Thyroid gland (tissue), 4 donors: Measurements from ENCODE around the gene TP63. TPM values are rescaled to one million over a fixed set of nuclear protein-coding genes. Genes with fewer than 3 reads are reported as not detected.

Experiments
- DNase-seq, 2 donors: peaks; one replicate each; pipeline ENCODE4 v3.0.0-alpha.2; 2019
- H3K27ac ChIP-seq, 3 donors: fragments of 200-600 bp; sonication (generic); 1 replicate in 2 of 3; 2 replicates in 1 of 3; pipeline ENCODE4 v1.5.1; 2016 to 2019; ENCODE audit warnings: mild to moderate bottlenecking in 1 of 3, moderate library complexity in 1 of 3
- H3K27me3 ChIP-seq: fragments of 200-600 bp; sonication (generic); one replicate; pipeline ENCODE4 v1.5.1; 2019
- H3K36me3 ChIP-seq, 2 donors: fragments of 200-600 bp; sonication (generic); one replicate each; pipeline ENCODE4 v1.5.1; 2016 to 2019
- H3K4me1 ChIP-seq, 2 donors: fragments of 200-600 bp; sonication (generic); one replicate each; pipeline ENCODE4 v1.5.1; 2017 to 2019
- H3K4me3 ChIP-seq, 3 donors: fragments of 200-600 bp; sonication (generic); replicated peaks in 1 of 3; 1 replicate in 2 of 3; 2 replicates in 1 of 3; pipeline ENCODE4 v1.5.1; 2016; ENCODE audit warnings: mild to moderate bottlenecking in 1 of 3
- H3K9me3 ChIP-seq: fragments of 200-600 bp; sonication (generic); one replicate; pipeline ENCODE4 v1.5.1; 2017
- POLR2A ChIP-seq, 2 donors: fragments of 450-650 bp; IDR thresholded peaks; one replicate each; pipeline ENCODE4 v1.6.1; 2017; ENCODE audit warnings: antibody characterized with exemption in 2 of 2, mild to moderate bottlenecking in 2 of 2, moderate library complexity in 1 of 2
- WGBS, 2 donors: methylation state at CpG; one replicate each; pipeline ENCODE4 v1.1.5; 2017; 5-methylcytosine and 5-hydroxymethylcytosine counted together
- intact Hi-C: fragments of 100-400 bp; cut with DNase I; formaldehyde crosslinking; loops from one replicate; pipeline ENCODE4 v1.15.1; 2023
- total RNA-seq, 4 donors: library from RNA; depleted of rRNA; stranded (reverse); fragments of >200 nt; gene quantifications; one replicate each; pipeline ENCODE4 v1.2.3, GENCODE V29; 2016
- TF ChIP-seq, protein P1 (sequence below), 6 experiments: fragments of 200-600 bp in 3 of 6; fragments of 450-650 bp in 3 of 6; sonication (generic) in 3 of 6; IDR thresholded peaks; one replicate each; pipeline ENCODE4 v1.5.1; 2016 to 2019; ENCODE audit warnings: antibody characterized with exemption in 6 of 6, mild to moderate bottlenecking in 2 of 6, inconsistent platforms in 1 of 6, moderate library complexity in 1 of 6

TP63 gene
- total RNA-seq, 4 donors from 2014 or later = 1.2 to 1.3 TPM; not detected in 2

DNA sequence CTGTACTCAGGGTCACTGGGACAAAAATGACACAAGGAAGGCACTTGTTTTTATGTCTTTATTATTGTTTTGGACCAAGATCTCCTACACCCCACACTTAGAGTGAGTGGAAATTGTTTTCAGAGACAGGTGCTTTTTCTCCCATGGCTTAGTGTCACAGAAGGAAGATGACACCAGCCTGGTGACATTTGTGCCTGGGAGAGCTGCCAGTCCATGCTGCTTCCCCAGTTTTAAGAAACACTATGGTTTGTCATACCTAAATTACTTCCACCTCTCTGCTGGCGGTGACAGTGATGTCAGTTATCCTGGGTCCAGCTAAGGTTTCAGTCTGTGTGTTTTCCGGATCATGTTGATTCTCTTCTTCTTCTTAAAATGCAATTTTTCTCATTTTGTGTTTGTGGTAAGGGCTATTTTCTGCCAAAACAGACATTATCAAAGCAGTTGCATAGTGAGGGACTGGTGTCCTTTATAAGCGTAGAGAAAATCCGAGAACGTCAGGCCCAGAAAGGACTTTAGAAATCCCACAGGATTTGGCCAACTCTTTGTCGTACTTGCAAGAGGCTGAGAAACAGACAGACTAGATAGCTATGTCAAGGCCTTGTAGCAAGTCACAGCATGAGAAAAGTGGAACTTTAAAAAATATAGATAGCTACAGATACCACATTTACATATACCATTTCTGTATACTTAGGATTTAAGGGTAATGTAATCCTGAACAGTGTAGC, 149.5 kb downstream of the TP63 start:
- Histone ChIP-seq H3K27me3 (no peaks in the 10 kb centered on the region), H3K27ac (no peak overlapping the region), H3K4me3 (no peak overlapping the region), H3K36me3 (no peaks in the 10 kb centered on the region), H3K9me3 (no peaks in the 10 kb centered on the region), H3K4me1 (no peaks in the 10 kb centered on the region)
- intact Hi-C loops = no loop called here
- TF ChIP-seq POLR2A (IDR thresholded peaks at IDR 0.05) = no peak
- TF ChIP-seq, protein P1, sequence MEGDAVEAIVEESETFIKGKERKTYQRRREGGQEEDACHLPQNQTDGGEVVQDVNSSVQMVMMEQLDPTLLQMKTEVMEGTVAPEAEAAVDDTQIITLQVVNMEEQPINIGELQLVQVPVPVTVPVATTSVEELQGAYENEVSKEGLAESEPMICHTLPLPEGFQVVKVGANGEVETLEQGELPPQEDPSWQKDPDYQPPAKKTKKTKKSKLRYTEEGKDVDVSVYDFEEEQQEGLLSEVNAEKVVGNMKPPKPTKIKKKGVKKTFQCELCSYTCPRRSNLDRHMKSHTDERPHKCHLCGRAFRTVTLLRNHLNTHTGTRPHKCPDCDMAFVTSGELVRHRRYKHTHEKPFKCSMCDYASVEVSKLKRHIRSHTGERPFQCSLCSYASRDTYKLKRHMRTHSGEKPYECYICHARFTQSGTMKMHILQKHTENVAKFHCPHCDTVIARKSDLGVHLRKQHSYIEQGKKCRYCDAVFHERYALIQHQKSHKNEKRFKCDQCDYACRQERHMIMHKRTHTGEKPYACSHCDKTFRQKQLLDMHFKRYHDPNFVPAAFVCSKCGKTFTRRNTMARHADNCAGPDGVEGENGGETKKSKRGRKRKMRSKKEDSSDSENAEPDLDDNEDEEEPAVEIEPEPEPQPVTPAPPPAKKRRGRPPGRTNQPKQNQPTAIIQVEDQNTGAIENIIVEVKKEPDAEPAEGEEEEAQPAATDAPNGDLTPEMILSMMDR (IDR thresholded peaks at IDR 0.05) = no peak
- WGBS, 2 donors = 77 to 85% methylated on average over 6 of the region's 6 CpGs
- DNase-seq = no peak

DNA sequence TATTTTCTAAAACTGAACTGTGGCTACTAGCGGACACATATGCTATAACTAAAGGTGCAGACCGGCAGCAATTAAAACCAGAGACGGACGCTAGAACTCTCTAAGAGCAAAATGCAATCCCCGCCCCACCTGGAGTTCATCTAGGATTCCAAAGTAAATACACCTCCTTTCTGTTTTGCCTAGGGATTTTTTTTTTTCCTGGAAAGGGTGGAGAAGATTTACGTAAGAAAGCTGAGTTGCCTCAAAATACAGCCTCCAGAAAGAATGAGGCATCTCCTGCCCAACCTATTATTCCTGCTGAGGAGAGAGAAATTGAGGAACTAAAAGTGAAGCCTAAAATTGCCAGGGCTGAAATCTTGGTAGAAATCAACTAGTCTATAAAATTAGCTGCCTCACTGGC, 150.2 kb downstream of the TP63 start:
- 82 to 91% methylated on average over 6 of the region's 6 CpGs for WGBS, 2 donors
- DNase-seq = no peak
- TF ChIP-seq POLR2A (IDR thresholded peaks at IDR 0.05) = no peak
- TF ChIP-seq, protein P1 (IDR thresholded peaks at IDR 0.05) = no peak

DNA sequence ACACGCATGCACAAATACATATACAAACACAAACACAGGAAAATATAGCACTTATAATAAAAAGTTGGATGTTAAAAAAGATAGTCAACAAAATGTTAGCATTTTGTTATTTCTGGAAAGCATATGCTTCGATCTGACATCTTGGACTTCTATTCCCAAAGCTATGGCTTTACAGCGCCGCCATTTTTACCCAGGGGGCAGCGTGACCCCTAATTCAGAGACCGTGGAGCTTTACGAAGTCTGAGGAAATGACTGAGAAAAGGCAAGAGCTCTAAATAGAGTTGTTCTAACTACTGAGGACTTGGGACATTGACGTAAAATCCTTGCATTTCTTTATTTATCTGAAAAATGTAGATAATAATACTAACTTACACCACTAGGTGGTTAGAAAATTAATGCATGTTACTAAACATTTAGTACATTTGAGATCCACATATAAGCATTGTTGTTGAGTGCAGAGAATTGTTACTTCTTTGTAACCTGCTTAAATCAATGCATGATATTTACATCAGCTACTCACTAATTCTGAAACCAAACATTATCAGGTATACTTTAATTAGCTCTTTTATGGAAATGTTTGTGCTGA, 155.4 kb downstream of the TP63 start:
- intact Hi-C loops = no loop called here
- no peak for DNase-seq
- Histone ChIP-seq H3K27me3 (no peaks in the 10 kb centered on the region), H3K4me3 (no peak overlapping the region), H3K9me3 (no peaks in the 10 kb centered on the region), H3K27ac (no peak overlapping the region), H3K36me3 (no peaks in the 10 kb centered on the region), H3K4me1 (no peaks in the 10 kb centered on the region)
- TF ChIP-seq POLR2A (IDR thresholded peaks at IDR 0.05) = no peak
- TF ChIP-seq, protein P1 (IDR thresholded peaks at IDR 0.05) = no peak
- 93 to 95% methylated on average over 8 of the region's 8 CpGs for WGBS, 2 donors

More for the DNA sequence above, 150.2 kb downstream of the TP63 start:
- H3K9me3 ChIP-seq = no peaks in the 10 kb centered on the region
- H3K36me3 ChIP-seq = no peaks in the 10 kb centered on the region
- intact Hi-C loops = no loop called here
- no peaks in the 10 kb centered on the region for H3K27me3 ChIP-seq
- H3K4me3 ChIP-seq = no peak overlapping the region
- no peaks in the 10 kb centered on the region for H3K4me1 ChIP-seq
- H3K27ac ChIP-seq = no peak overlapping the region

DNA sequence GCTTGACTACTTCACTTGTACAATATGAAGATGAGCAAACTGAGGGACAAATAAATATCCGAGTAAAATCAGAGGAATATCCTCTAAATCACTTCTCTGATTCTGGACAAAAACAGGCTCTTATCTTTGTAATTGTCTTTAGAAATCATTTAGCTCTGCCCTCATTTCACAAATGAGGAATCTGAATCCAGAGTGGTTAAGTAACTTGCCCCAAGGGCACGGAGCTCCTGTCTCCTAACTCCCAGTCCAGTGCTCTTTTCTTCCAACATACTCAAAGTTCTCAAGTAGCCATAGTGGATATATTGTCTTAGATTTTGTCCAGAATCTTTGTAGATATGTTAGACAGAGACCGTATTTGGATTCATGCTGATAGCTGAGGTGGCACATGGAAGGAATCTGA, 156.0 kb downstream of the TP63 start:
- intact Hi-C loops = no loop called here
- Histone ChIP-seq H3K27me3 (no peaks in the 10 kb centered on the region), H3K9me3 (no peaks in the 10 kb centered on the region), H3K27ac (no peak overlapping the region), H3K4me1 (no peaks in the 10 kb centered on the region), H3K36me3 (no peaks in the 10 kb centered on the region), H3K4me3 (no peak overlapping the region)
- TF ChIP-seq POLR2A (IDR thresholded peaks at IDR 0.05) = no peak
- TF ChIP-seq, protein P1 (IDR thresholded peaks at IDR 0.05) = no peak
- WGBS, 2 donors = 92 to 97% methylated on average over 3 of the region's 3 CpGs
- no peak for DNase-seq

GRCh38 chr3:189787632-189788031, 156.4 kb downstream of the TP63 start:
- no peak for DNase-seq
- intact Hi-C loops = no loop called here
- Histone ChIP-seq H3K4me1 (no peaks in the 10 kb centered on the region), H3K36me3 (no peaks in the 10 kb centered on the region), H3K4me3 (no peak overlapping the region), H3K27ac (no peak overlapping the region), H3K27me3 (no peaks in the 10 kb centered on the region), H3K9me3 (no peaks in the 10 kb centered on the region)
- 66 to 69% methylated on average over 3 of the region's 3 CpGs for WGBS, 2 donors
- TF ChIP-seq POLR2A (IDR thresholded peaks at IDR 0.05) = no peak
- TF ChIP-seq, protein P1 (IDR thresholded peaks at IDR 0.05) = no peak
